ENCODE results near the gene G3BP1. TPM values are rescaled to one million over a fixed set of nuclear protein-coding genes. Genes with fewer than 3 reads are reported as not detected.

The G3BP1 gene
- total and polyA plus RNA-seq, 9 of the 15 experiments (the other 6 are each of a cell fraction or from before 2014, with no cell fraction given), result 54.7 to 264 (median 105) TPM

- TF ChIP-seq E2F4 (CRISPR knock-in tag; IDR thresholded peaks at IDR 0.05; ENCODE audit: low read depth) (no peak), SRSF3 (IDR thresholded peaks at IDR 0.05; ENCODE audit: insufficient read depth, low read length) (no peak), MAFG (tag; conservative IDR thresholded peaks at IDR 0.05) (0 out of 2 replicates have a peak, but pooled peaks have one; percentile 32), FOXK1 (CRISPR knock-in tag; IDR thresholded peaks at IDR 0.05; ENCODE audit: borderline replicate concordance) (no peak), CEBPZ (IDR thresholded peaks at IDR 0.05; ENCODE audit: borderline replicate concordance, low read depth, low read length) (no peak), ESRRB (CRISPR knock-in tag; IDR thresholded peaks at IDR 0.05; ENCODE audit: borderline replicate concordance) (no peak), NCOA1 (IDR thresholded peaks at IDR 0.05; ENCODE audit: low read depth) (no peak), ELF4 (CRISPR knock-in tag; IDR thresholded peaks at IDR 0.05) (no peak), TFAM (CRISPR knock-in tag; conservative IDR thresholded peaks at IDR 0.05) (no peak), ZNF24 (IDR thresholded peaks at IDR 0.05) (no peak), TOE1 (IDR thresholded peaks at IDR 0.05; ENCODE audit: borderline replicate concordance) (no peak), TOE1 (CRISPR knock-in tag; IDR thresholded peaks at IDR 0.05; ENCODE audit: borderline replicate concordance, low read depth) (no peak), IRF1 (CRISPR knock-in tag; IDR thresholded peaks at IDR 0.05; ENCODE audit: borderline replicate concordance) (no peak), STAT5A (IDR thresholded peaks at IDR 0.05; ENCODE audit: borderline replicate concordance, low read length) (no peak)
Observed at GRCh38 chr5:151846765-151847164, 75.0 kb downstream of the G3BP1 start (continued).

All from K562 (cell line).